Left lobe of liver (tissue), 2 donors: Measurements from ENCODE around the gene KIF3B. TPM values are rescaled to one million over a fixed set of nuclear protein-coding genes. Genes with fewer than 3 reads are reported as not detected.
"Not testable (repeated sequence)": the region's sequence is repeated elsewhere in the genome, so short reads cannot be mapped to it uniquely, and the experiment has no call there.

ENCODE experiments used
- ATAC-seq: fragments of 200-7000 bp; cut with Tn5 transposase; one replicate; pipeline ENCODE4 v1.9.1; 2020; ENCODE audit warnings: mild to moderate bottlenecking, moderate library complexity
- DNase-seq: peaks from one replicate; pipeline ENCODE4 v3.0.0-alpha.2; 2020; ENCODE audit warnings: low spot score
- total RNA-seq: library from RNA; stranded (reverse); gene quantifications from one replicate; pipeline ENCODE4 v1.2.1, GENCODE V29; 2021
- donor health status: DM: no; HTN: no; CAD: no; lungs with moderate emphysema.
- donor health status: DM: no; HTN: yes; CAD: no.

The KIF3B gene
- total RNA-seq, 1 donor from 2014 or later, result 19.3 TPM

GRCh38 chr20:32326504-32326845 is 49.0 kb downstream of the KIF3B start:
- DNase-seq (no peak), ATAC-seq (peak; percentile 19)

DNA sequence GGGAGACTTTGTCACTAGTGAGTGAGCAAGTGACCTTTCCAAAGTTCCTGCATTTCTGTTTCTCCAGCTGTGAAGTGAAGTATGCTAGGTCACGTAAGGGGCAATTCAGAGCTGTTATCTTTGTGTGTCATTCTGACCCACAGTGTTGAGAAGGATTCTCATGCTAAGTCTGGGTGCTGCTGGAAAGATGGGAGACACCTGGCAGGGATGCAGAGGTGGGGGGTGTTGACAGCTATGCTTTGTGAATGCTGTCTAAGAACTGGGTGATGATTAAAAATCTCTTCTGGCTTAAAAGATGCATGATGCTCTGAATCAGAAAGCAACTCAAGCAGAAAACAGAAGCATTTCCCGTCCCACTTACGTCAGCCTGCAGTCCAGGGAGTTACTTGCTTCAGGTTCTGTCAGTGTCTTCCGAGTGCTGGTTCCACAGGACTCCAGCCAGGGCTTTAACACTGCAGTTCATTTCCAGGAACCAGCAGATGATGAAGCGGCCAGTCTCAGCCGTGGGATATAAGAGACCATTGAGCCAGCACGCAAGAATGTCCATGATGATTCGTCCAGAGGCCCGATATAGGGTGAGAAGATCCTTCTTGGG is 49.7 kb downstream of the KIF3B start:
- ATAC-seq (no peak), DNase-seq (no peak)

DNA sequence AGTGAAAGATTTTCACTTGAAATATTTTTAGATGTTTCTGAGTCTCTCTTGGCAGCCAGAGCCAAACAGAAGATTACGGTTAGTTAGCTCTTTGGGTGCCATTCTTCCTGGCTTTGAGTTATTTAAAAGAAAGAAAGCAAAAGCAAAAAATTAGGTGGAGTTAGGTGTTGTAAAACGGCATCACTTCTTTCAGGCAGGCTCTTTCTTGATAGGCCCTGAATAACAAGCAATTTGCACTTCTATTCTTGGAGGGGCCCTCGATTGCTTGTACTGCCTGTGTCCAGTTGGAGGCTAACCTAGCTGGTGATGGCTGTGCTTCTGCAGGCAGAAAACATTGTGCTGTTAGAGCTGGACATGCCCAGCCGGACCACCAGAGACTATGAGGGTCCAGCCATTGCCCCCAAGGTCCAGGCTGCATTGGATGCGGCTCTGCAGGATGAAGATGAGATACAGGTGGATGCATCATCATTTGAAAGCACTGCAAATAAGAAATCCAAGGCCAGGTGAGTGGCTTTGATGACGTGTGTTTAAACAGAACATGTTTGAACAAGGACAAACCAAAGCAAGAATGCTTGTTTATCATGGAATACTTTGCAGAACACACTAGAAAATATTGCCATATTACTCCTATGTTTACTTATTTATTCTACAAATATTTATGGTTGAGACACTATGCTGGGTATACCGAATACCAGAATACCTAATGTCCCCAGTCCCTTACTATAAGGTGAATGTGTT is 52.5 kb downstream of the KIF3B start:
- DNase-seq, result no peak
- peak; percentile 59 for ATAC-seq

DNA sequence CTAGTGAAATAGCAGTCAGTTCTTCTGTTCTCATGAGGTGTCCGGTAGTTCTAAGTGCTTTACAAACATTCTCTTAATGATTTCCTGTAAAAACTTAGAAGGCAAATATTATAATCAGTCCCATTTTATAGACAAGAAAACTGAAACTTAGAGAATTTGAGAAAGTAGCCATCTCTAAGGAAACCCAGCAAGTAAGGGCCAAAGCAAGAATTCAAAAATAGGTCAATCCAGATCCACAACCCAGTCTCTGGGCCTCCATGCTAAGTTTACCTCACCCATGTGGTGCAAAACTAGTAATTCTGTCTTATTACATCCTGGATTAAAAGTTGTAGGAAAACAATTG is 53.1 kb downstream of the KIF3B start:
- DNase-seq (no peak), ATAC-seq (no peak)

DNA sequence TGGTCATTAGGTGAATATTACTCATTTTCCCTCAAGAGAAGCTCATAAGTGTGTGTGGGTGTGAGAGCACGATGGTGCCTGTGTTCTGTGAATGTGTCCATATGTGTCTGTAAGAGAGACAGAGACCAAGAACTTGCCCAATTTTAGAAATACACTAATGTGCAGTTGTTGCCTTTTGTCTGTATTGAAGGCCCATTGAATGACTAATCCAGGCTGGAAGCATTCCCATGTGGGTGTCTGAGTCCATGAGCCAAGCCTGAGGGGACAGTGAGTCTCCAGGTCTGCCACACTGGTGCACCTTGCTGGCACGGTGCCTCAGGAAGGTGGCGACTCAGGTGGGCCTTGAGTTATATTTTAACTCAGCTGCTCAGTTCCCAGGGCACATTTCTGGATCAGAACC is 55.2 kb downstream of the KIF3B start:
- DNase-seq, result peak; percentile 75

DNA sequence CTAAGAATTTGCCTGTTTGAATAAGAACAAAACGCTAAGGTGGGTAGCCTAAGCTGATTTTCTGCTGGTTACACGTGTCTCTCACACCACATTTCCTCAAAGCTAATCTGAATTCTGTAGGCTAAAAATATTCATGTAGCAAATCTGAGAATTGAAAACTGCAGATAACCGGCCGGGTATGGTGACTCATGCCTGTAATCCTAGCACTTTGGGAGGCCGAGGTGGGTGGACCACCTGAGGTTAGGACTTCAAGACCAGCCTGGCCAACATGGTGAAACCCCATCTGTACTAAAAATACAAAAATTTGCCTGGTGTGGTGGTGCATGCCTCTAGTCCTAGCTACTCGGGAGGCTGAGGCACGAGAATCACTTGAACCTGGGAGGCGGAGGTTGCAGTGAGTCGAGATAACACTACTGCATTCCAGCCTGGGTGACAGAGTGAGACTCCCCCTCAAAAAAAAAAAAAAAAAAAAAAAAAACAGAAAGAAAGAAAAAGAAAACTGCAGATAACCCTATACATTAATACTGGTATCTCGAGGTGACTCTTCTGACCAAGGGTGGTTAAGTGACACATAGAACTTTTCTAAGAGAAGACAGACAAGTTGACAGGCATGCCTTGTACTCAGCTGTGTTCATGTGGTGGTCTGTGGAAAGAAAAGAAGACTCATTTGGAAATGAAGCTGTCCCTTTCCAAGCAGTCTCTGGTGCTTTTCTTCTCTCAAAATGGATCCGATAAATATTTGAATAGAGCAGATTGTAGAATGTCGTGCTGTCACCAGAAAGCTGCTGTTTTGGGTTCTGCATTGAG is 55.9 kb downstream of the KIF3B start:
- ATAC-seq (no peak), DNase-seq (no peak)

More for the DNA sequence above, 55.2 kb downstream of the KIF3B start:
- peak; percentile 73 for ATAC-seq

- peak; percentile 20 for ATAC-seq
Observed at GRCh38 chr20:32333988-32334885, 56.8 kb downstream of the KIF3B start.

DNA sequence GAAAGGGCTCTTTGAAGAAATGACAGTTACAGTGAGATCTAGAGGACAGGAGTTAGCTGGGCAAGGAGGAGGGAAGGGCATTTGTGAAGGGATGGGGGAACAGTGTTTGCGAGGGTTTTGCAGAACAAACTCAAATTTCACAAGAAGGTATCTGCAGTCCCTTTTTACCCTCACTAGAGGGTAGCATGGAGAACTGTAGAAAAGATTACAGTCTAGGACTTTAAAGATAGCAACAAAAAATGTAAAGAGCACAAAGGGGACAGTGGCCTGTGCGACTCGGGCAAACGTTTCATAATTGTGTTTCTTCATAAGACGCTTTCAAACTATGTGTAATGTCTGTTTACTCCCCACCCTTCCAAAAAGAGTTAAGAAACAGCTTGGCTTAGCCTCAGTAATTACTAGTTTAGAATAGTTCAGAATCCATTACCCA is 59.5 kb downstream of the KIF3B start:
- peak; percentile 81 for ATAC-seq
- no peak for DNase-seq

More at GRCh38 chr20:32333988-32334885, 56.8 kb downstream of the KIF3B start:
- no peak for DNase-seq

DNA sequence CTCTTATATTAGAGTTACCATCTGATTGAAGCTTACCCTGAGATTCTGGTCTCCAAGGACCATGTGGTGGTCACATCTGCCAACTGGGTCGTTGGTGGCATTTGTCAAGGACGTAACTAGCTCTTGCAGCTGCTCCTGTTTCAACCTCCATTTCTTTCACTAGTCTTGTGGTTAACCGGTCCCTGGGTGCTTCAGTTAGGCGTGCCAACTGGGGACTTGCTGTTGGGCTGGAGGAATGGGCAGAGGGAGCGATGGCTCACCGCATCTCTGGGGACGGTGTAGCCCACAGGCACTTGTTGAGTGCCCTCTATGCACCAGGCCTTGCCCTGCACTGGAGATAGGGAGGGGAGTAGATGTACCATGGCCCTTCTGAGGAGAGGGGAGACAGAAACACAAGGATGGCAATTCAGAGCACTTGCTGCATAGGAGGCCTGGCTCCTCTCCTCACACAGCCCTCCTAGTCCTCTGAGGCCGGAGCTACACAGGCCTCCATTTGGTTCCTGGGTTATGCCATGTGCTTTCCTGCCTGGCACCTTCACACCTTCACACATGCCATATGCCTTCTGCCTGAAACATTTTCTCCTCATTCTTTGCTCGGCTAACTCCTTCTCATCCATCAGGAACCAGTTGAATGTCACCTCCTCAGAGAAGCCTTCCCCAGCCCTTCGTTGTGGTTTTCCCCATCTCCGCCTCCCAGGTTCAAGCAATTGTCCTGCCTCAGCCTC is 60.6 kb downstream of the KIF3B start:
- no peak for DNase-seq
- ATAC-seq, result no peak

DNA sequence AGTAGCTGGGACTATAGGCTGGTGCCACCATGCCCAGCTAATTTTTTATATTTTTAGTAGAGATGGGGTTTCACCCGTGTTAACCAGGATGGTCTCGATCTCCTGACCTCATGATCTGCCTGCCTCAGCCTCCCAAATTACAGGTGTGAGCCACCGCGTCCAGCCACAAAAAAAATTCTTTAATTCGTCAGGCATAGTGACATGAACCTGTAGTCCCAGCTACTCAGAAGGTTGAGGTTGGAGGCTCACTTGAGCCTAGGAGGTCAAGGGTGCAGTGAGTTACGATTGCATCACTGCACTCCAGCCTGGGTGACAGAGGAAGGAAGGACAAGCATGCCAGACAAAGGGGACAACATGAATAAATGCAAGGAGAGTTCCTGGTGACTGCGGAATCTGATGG is 61.2 kb downstream of the KIF3B start:
- DNase-seq (no peak), ATAC-seq (no peak)

GRCh38 chr20:32339116-32339515 is 61.7 kb downstream of the KIF3B start:
- ATAC-seq, result no peak

DNA sequence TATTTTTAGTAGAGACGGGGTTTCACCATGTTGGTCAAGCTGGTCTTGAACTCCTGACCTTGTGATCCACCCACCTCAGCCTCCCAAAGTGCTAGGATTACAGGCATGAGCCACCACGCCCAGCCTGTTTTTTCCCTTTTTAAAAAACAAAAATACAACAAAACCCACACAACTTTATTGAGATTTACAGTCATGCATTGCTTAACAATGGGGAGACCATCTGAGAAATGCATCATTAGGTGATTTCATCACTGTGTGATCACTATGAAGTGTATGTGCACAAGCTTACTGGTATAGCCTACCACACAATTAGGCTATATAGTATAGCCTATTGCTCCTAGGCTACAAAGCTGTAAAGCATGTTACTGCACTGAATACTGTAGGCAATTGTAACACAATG is 63.6 kb downstream of the KIF3B start:
- not testable (repeated sequence) for DNase-seq, ATAC-seq

More at GRCh38 chr20:32339116-32339515, 61.7 kb downstream of the KIF3B start:
- no peak for DNase-seq

GRCh38 chr20:32343439-32343838 is 66.0 kb downstream of the KIF3B start:
- ATAC-seq (no peak), DNase-seq (no peak)

DNA sequence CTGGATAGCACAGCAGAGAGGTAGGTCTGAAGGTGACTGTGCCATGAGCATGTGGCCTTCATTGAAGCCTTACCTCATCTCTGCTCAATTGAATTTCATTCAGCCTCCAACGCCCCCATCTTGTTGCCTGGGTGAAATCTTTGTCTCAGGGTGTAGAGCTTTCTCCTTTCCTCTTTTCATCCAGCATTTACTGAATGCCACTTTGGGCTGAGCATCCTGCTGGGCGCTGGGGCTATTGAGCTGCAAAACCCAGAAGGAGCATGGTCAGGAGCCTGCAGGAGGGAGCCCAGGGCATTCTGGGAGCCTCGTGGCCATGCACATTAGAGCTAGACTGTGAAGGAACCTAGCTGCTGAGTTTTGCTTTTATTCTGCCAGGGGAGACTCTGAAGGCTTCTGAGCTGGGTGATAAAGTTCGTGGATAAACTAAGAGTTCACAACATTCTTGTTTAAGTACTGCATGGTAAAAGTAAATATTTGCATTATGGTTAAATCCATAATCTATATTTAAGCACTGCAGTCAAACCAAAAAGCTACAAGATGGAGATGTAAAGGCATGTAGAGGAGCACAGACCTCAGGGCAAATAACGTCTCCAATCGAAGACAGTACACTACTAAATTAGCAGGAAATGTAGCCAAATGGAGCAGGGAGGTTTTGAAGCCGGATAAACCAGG is 67.5 kb downstream of the KIF3B start:
- DNase-seq, result no peak
- no peak for ATAC-seq

GRCh38 chr20:32348207-32348606 is 70.8 kb downstream of the KIF3B start:
- ATAC-seq, result no peak
- DNase-seq, result no peak

DNA sequence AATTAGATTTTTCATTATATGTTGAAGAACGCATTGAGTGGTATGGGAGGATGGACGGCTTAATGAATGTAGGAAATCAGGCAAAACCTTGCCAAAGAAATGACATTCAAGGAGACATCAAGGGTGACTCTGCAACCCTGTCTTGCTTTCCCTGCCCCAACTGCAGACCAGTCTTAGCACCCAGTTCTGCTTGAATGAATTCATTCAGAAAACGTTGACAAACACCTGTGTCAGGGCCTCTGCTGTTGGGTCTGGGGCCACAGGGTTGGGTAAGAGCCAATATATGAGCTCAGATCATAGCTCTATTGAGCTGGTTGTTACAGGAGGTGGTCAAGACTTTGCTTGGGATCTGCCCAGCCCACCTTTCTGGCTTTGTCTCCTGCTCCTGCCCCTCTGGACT is 73.0 kb downstream of the KIF3B start:
- no peak for DNase-seq
- ATAC-seq, result no peak

DNA sequence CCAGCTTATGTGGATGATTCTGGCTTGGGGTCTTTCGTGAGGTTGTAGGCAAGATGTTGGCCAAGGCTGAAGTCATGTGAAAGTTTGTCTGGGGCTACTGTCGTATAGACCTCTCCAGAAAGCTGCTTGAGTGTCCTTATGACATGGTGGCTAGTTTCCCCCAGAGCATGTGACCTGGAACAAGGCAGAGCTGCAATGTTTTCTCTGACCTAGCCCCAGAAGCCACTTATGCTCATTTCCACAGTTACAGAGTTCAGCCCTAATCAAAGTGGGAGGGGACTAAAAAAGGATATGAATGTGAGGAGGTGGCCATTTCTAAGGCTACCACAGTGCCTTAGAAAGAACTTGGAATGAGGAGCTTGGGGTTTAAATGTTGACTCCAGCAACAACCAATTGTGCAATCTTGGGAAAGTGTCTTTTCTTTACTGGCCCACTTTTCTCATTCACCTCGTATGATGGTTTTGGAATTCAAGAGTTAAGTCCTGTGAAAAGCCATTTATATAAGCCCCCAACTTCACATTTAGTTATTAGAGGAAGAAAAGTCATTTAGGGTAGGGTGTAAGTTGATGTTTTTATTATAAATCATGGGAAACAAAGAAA is 74.8 kb downstream of the KIF3B start:
- no peak for DNase-seq
- no peak for ATAC-seq

- ATAC-seq, result no peak
- DNase-seq, result no peak
Observed at GRCh38 chr20:32353848-32354496, 76.5 kb downstream of the KIF3B start.
